GM19467 (cell line): ENCODE measurements around the gene TF.

Source experiments
- ATAC-seq: cut with Tn5 transposase; IDR thresholded peaks from one replicate; pipeline ENCODE4 v1.9.1; 2021; ENCODE audit warnings: mild to moderate bottlenecking, moderate library complexity; ENCODE audit not compliant: unreplicated experiment

Gene TF

DNA sequence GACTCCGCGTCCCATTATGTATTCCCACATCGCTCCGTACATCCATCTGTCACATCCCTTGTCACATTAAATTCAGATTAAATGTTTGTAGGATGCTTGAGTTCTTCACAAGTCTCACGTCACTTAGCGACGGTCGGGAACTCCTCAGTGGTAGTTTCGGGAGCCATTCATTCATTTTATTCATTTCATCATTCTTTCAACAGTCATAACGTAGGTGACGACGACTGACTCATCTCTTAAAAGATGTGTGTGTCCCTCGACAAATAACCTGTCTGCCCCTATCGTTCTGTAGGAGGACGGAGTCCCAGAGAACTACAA is 59.1 kb downstream of the TF start:
- ATAC-seq = no peak

DNA sequence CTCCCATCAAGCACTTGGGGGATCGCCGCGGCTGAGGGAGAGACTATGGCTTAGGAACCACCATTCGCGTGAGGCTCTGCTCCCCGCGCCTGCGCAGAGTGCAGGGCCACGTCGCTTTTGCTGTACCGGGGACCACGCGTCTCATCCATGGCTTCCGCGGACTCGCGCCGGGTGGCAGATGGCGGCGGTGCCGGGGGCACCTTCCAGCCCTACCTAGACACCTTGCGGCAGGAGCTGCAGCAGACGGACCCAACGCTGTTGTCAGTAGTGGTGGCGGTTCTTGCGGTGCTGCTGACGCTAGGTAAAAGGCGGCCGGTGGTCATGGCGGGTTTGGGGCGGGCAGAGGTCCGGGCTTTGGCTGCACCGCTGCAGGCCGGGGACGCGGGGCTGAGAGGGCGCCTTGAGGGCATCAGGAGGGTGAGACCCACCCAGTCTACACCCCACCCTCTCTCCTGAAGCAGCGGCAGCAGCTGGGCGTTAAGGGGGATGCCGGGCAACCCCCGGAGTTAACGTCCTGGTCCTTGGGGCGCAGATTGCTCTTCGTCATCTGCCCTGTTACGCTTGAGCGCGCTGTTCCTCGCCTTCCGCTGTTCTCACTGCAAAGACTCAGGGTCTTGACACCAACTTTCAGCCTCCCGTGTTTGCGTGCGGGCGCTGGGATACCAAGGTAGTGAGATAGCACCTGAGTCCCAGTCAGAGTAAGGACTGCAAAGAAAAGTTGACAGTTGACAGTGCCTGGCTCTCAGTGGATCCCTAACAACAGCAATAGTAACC is 59.7 kb downstream of the TF start, which contains the start of gene SRPRB:
TSS of gene SRPRB (plus strand) at position 114 of the 774 bp plus-strand sequence. CDS start at position 148, 34 bp downstream.
- ATAC-seq = peak; percentile 99

DNA sequence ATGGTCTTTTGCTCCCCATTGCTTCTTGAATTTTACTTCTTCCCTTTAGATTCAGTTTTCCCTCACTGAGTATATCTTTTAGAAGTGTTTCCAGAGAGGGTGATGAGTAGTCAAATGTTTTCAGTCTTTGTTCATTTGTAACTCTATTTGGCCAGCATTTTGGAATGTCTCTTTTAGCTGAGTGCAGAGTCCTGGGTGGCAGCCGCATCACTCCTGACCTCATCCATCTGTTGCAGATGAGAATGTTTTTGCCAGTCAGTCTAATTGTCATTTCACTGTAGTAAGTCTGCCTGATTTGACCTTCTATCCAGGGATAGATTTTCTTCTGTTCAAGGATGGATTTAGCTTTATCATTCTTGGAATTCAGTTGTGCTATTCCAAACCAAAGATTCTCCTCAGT is 66.7 kb downstream of the TF start:
- no peak for ATAC-seq

DNA sequence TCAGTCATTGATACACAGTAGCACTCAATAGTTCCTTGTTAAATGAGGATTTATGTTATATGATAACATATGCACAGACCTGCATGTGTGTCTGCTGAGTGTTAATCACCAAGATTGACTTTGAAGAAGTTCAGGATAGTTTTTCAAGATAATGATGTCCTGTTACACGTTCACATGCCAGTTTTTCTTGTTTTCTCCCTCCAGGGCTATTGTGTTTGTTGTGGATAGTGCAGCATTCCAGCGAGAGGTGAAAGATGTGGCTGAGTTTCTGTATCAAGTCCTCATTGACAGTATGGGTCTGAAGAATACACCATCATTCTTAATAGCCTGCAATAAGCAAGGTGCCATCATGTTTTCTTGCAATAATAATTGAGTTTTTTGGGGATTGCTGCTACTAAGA is 69.2 kb downstream of the TF start:
- ATAC-seq = no peak

DNA sequence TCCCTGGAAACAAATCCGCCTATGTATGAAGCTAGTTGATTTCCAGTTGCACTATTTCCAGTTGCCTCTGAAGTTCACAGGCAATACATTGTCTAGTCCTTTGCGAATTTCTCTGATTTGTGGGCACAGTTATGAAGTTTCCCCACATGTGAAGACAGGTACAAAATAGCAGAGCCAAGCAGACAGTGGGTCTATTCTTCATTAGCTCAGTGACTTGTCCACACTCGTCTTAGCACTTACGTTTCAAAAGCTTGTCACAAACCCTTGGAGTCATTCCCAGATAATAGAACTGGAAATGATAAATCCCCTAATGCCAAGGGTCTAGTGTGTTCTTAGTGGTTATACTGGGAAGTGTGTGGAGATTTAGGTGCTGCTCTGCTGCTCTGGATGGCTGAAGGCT is 73.9 kb downstream of the TF start:
- ATAC-seq = no peak

DNA sequence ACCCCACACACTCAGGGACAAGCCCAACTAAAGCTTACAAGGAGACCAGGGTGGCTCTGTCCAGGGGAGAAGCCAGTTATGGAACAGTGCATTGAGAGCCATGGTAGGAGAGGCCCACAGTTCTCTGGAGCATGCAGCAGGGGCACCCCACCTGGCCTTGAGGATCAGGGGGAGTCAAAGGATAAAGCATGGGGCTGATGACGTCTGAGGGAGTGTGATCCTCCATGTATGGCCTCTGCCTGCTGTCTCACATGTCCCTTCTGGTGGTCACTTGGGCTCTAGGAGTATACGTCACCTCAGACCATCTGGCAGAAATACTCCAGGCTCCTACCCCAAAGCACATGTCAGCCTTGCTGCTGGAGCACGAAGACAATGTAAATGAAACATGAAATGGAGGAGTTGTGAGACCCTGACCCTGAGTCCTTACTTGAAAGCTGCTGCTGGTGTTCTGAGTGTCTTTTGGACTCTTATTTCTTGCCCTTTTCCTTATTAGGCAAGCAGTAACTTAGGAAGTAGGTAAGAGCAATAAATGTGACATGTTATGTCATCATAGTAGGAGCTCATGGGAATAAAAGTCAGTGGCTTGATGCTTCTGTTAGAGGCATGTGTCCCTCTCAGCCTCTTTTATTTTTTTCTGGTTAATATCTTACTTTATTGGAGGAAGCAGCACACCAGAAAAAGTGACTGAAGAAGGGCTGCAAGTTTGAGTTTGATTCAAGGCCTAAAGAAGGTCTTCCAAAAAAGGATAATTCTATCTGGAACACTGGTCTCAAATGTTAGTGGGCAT is 74.9 kb downstream of the TF start:
- ATAC-seq = no peak

DNA sequence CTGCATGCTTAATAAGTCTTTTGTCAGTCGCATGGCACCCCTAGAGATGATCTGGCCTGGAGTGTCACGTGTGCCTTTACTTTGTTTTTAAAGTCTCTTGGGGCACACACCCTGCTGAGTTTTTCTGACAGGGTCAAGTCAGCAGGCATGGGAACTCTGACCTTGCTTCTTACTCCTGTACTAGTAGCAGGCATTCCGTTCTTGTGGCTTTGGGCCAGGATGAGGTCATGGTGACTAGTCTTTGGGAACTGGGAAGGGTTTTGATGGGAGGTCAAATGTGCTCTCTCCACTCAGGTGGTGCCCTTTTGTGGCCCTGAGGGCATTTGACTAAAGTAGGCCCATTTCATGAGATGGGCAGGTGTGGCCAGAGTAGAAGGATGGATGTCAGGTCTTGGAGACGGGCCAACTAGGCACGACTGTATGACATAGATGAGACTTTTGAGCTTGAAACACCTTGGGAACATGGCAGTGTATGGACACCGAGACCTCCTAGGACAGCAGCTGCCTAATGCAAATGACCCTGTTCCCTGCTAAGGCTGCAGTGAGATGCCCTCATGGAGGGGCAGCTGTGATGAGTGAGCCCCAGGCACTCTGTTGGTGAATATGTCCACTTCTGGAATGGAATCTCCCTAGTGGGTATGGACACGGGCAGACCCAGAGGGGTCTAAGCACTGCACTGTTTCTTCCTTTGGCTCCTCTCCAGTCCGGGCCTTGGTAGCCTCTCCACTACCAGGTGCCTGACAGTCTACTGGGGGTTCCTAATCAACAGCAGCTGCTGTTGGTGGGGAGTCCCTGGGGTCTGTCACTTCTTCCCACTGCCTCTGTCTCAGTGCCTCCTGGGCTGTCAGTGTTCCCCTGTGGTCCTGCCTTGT is 75.8 kb downstream of the TF start:
- ATAC-seq = no peak

DNA sequence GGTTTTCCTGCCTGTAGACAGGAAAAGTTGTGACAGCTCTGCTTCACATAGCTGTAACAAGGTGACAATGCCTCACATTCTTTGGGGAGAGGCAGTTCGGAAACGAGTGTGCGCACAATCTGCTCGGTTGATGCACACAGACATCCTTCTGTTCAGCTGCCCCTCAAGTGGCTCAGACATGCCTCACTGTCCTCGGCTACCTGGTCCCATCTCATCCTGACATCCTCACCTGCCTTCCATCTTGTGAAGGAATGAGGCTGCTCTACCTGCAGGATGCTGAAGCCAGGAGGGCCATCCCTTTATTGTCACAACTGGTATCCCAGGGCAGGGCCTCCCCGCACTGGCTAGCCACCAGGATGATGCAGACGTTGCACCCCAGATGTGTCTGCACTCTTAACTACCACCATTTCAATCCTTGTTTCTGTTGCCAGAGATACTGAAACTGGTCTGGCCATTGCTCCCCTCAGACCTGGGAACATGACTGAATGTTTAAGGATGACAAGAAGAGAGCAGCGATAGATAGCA is 78.8 kb downstream of the TF start:
- no peak for ATAC-seq

DNA sequence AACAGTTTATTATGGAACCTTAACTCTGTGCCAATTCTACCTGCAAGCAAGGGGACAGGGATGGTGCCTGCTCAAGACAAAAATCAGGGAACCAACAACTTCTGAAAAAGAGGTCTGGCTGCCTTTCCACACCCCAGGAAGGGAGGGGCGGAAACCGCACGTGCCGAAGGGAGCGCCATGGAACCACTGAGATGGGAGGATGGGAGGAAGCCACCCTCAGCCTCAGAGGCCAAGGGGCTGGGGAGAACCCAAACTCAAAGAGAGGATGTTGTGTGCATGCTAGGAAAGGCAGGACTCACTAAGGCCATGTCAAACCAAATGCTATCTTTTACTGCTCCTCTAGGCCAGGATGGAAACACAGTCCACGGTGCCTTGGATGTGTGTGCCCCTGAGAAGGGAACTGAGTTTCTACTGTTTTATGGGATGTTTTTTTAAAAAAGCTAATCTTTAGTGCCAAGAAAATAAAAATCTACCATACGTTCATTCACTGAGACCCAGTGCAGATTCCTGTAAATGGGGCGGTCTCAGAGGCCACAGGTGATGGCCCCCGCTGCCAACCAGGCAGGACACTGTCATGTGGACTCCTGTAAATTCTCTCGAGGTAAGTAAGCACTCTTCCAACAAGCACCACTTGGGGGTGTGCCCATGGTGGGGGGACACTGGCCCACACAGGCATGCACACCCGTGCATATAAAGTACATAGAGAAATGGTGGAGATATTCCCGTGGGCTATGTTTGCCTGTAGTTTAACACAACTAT is 80.0 kb downstream of the TF start:
- ATAC-seq = no peak

DNA sequence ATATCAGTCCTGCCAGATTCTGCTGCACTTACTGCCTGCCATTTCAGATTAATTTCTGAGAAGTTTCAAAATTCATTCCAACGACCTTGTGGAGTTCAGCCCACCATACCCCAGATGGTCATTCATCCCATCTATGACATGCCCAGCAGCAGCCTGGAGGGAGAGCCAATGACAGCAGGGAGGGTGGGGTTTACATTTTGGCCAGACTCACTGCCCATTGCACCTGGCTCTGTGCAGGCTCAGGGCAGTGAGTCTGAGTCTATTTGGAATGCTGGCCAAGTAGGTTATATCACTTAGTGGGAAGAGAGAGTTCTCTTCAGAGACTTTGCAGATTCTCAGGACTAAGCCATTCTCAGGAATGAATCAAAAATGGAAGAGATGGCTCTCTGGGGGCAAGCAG is 80.9 kb downstream of the TF start:
- ATAC-seq = no peak

DNA sequence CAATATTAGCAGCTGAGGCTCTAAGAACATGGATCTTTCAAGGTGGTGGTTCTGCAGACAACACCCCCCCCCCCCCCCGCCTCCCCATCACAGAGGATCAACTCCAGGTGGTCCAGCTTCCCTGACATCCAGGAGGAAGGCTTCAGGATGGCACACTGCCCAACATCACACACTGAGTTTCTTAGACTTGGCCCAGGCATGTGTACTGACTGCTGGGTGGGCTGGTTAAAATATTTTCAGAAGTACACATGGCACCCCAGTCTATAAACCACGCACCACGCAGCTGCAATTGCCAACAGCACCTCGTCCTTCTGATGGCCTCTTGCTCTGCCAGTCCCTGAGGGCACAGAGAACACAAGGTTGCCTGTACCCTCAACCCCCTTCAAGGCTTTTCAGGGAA is 81.5 kb downstream of the TF start:
- ATAC-seq = no peak

DNA sequence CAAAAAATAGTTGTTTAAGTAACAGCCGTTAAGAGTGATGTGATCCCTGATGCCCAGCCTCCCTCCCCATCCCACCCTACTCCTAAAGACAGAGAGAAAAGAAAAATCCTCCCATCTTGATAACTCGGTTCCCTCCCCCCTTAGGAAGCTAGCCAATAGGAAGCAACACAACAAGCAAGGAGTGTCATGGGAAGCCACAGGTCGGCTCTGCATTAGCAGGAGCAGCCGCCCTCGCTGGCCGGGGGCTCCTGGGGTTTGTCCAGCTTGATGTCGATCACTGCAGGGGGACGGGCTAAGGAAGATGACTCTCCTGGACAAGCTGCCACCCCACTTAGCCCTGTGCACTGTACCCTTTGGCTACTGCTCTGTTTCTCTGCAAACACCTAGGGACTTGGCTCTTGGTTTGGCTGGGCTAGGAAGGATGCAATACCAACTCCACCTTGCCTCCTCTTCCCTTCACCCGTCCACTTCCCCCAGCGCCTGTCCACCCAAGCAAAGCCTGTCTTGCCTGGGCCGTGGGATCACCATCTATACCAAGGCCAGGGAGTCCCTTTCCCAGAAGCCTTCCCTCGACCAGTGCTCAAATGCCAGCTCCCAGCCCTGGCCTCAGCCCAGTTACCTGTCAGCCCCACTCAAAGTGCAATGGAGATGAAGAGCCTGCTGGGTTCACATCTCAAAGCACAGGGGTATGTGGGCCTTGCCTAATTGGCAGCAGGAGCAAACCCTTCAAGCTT is 82.5 kb downstream of the TF start:
- no peak for ATAC-seq

DNA sequence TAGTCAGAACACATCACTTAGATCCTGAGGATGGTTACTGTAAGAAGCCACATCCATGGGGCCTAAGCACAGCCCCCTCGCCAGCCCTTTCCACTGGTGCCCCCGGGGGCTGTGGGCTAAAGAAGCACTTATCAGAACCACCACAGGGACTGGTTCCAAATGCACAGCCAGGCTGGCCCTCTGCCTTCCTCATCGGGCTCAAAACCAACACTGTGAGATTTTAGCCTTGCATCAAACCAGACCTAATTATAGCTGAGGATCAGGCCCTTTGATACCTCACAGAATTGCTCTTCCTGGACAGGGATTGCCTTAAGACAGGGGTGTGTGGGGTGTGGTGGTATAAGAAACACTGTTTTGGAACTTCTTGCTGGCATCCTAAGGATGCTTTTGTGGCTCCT is 83.1 kb downstream of the TF start:
- no peak for ATAC-seq

DNA sequence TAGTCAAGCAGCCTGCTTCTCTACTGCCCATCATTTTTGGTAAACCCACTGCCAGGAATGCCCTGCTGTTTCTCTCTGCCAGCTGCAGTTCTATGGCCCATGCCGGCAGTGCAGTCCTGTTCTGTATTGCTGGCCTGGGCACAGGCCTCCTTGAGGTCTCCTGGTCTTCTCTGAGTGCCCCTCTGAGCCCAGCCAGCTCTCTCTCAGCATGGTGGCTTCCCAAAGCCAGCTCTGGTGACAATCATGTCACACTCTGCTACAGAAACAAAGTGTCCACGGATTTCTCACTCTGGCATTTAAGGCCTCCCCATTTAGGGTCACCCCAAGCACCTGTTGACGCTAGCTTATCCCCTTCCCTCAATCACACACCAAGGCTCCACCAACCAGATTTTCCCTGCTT is 83.9 kb downstream of the TF start:
- ATAC-seq = no peak

DNA sequence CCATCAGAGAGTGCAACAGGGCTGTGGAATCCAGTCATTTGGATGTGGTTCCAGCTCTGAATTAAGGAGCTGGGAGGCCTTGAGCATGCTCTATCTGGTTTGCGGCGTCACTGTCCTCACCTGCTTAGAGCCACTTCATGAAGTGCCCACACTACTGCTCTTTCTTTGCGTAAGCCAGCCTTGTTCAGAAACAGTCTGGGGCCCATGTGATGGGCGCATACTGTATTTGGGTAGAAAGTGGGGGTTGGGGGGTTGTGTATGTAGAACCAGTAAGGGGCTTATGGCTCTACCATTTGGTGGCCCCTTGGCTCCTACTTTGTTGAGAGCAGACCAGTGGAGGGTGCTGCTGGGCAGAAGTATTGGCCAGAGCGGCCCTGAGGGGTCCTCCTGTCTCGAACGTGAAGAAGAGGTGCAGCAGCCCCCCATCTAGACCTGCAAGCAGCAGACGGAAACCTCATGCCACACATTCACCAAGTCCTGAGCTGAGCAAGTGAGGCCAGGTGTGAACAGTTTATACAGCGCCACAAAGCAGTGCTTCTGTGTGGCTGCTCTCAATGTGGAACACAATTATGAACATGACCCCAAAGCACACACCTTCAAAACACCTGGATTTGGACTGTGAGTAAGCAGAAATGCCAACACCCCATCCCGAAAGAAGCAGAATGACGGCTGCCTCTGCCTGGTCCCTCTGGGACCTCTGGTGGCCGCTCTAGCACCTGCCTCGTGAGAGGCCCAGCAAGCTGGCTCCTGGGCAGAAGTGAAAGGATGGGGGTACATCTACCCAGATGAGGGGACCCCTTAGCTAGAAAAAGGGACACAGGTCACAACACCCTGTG is 86.0 kb downstream of the TF start:
- no peak for ATAC-seq

DNA sequence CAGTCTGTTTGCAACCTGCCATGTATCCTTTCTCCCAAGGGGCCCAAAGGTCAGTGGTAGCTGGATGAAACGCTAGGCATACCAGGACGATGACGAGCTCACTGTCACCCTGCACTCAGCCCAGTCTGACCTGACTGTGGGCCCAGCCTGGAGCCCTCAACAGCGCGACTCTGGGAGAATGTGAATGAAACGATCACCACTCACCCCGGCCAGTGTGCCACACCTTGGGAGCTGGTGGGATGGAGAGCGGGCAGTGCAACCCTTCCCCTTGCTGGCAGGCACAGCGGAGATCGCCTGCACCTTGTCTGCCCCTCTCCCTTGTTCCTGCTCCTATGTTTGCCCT is 86.6 kb downstream of the TF start:
- ATAC-seq = no peak

DNA sequence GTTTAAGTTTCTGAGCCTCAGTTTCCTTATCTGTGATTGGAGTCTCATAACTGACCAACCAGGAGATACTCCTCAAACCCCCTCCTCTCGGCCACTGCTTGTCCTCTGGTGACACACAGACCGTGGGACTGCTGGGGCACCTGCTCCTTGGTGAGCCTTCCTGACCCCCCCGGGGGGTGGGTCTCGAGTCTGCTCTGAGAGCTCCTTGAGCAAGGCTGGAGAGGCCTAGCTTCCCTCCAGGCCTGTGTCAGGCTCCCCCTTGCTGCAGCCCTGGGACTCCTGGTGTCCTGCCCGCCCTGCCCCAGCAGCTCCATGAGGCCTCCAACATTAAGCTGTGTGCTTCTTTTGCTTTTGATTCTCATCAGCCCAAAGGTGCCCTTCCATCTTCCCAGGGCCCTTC is 87.1 kb downstream of the TF start:
- no peak for ATAC-seq

DNA sequence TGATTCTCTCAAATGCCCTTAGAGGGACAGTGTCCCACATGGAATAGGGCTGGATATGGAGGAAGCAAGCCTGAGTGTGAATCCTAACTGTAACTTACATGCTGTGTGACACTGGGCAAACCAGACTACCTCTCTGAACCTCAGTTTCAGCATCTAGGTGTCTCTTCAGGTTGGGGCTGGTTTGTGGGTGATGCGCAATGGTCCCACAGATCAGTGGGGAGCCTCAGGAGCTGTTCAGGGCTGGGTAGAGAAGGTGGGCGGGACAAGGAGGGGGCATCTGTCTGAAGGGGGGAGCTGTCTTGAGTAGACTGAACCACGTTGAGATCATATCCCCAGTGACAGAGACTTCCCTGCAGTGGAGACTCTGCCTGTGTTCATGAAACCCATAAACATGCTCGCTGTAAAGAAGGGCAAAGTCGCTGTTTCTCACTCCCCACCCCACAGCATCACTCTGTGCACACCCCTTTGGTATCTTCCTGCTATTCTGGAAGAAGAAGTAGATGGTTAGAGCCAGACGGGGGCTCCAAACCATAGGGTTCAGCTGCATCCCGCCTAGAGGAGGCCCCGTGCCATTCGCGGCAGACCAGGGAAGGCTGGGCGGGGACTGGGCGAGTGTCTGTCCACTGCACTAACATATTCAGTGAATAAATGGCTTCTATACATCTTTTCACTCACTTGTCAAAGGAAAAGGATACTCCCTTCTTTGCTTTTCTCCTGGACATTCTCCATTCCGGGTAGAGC is 87.9 kb downstream of the TF start:
- ATAC-seq = no peak
